ENCODE results near the gene RRP1B.

The RRP1B gene

DNA sequence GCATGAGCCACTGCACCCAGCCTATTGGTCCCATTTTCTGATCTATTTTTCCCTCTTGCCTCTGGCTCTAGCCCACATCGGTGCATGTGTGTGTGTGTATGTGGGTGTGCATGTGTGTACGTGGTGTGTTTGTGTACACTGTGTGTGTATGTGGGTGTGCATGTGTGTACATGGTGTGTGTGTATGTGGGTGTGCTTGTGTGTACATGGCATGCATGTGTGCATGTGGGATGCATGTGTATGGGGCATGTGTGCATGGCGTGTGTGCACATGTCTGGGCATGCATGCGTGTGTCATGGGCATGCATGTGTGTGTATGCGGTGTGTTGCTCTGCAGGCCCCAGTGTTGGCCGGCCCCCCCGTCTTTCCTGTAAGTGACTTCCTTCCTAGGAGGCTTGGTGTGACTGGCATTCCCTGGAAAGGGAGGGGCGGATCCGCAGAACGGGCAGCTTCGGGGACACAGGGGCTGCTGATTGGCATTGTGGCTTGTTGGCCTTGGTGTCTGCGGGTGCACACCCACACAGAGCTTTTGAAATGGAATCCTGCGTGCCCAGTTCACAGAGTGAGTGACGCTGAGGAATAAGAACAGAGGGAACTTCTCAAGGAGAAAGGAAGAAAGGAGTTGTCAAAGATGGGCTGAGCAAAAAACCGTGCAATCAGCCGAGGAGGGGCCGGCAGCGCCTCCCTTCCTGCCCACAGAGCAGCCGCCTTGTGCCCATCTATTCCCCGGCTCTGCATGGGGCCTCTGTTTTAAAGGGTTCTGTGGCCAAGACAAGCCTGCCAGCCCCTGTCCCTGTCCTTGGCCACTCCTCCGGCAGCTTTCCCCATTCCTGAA, 67.5 kb downstream of the RRP1B start:
- DNase-seq (ENCODE audit: low read depth), result no peak

DNA sequence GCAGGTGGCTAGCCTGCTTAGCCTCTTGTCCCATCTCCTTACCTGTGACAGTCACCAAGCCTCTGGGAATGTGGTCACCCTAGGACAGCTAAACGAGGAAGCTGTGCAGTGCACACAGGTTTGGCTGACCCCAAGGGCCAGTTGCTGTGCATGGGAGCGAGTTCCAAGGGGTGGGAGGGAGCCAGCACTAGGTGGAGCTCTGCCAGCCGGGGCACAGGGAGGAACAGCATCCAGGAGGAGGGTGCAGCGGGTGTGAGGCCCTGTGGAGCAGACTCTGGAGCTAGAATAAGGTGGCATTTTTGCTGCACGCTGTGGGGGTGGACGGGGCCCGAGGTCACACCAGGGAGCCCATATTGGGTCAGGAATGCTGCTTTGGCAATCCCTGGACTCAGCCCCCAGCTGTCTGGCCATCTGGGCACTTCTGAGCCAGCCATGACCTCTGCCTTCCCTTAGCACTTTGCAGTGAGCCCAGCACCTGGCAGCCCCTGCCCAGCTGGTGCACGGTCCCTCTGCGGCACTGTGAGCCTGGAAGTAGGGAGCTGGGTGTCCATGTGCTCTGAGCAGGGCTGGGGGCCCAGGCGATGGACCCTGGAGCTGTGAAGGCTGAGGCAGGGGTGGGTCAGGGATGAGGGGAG, 68.3 kb downstream of the RRP1B start:
- DNase-seq (ENCODE audit: low read depth), result no peak

GRCh38 chr21:43728154-43728466, 68.8 kb downstream of the RRP1B start:
- DNase-seq (ENCODE audit: low read depth), result no peak

GRCh38 chr21:43728467-43729390, 69.4 kb downstream of the RRP1B start:
- peak; percentile 84 for DNase-seq (ENCODE audit: low read depth)

- DNase-seq (ENCODE audit: low read depth), result no peak
These were observed 72.1 kb downstream of the RRP1B start for GRCh38 chr21:43731476-43731875.

DNA sequence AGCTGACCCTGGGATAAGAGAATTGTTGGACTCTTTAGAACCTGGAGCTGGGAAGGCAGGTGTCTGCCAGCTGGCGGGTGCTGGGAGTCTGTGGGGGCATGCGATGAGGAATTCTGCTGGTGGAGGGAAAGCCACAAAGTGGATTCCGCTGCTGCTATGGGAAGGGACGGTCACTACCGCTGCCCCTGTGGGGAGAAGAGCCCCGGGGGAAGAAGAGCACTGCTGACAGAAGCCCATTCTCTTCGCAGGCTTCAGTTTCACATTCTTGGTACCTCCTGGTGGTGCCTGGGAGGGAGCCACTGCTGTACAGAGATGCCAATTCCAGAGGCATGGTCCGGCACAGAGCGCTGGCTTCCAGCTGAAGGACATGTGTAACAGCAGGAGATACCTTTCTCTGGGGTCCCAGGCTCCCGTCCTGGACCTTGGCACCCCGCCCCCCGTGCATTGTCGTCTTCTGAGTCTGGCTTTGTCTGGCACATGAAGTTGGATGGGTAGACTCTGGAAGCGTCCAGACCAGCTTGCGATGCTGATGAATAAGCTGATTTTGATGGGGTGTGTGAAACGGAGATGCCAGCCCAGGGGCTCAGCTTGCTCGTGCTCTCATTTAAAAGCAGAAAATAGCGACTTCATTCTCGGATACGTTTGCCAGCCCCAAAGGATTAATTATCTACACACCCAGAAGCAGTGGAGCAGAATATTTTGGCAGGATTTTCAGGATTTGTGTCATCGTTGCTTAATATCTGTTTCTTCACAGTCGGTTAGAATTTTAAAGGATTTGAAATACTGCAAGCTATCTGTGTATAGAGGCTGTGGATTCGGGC, 72.7 kb downstream of the RRP1B start:
- no peak for DNase-seq (ENCODE audit: low read depth)

- DNase-seq (ENCODE audit: low read depth), result peak; percentile 37
These were observed 73.7 kb downstream of the RRP1B start for GRCh38 chr21:43733060-43733459.

- DNase-seq (ENCODE audit: low read depth), result peak; percentile 46
These were observed 74.2 kb downstream of the RRP1B start for GRCh38 chr21:43733529-43734071.

- DNase-seq (ENCODE audit: low read depth), result peak; percentile 30
These were observed 75.0 kb downstream of the RRP1B start for GRCh38 chr21:43734131-43734927.

DNA sequence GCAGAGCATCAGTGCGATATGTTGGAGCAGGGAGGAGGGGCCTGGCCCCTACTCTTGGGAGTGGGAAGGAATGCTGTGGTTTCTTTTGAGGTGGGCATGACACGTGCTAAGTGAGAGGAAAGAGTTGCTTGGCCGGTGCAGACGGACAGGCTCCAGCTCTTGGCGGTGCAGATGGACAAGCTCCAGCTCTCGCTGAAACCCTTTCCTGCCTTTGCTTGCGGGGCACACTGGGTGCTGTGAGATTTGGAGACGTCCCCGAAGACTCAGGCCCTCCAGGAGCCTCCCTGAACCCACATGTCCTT, 75.5 kb downstream of the RRP1B start:
- no peak for DNase-seq (ENCODE audit: low read depth)

DNA sequence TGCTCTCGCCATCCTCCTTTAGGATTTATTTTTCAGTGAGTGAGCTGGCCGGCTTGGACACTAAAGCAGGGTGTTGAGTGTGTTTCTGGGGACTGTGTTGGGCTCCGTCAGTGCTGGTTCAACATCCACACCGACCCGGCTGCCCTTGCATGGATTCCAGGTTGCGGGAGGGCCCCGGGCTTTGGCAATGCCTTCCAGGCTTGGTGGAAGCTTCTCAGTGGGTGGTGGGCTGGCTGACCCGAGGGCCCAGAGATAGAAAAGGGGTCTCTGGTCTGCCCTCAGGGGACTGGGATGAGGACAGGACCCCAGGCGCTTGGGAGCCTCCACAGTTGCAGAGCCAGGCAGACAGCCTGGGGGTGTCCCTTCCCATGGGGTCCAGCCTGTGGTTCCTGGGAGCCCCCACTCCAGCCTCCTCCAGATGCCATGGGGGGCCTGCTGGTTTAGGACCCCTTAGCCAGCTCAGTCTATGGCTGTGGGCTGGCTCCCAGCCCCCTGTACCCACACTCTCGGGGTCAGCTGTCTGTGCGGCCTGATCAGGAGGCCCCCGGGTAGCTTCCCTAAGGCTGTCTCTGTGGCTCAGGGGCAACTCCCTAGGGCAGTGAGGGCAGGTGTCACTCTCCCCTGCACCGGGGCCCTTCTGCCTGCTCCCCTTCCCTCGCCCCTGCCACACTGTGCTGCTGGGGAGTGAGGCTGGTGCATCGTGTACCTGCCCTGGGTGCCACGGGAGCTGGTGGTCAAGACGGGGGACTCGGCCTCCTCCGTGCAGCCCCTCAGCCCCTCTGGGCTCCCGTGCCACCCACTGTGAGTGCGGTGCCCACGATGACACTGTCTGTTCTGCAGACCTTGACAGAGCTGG, 76.1 kb downstream of the RRP1B start:
- DNase-seq (ENCODE audit: low read depth), result no peak

GRCh38 chr21:43736224-43736883, 77.0 kb downstream of the RRP1B start:
- no peak for DNase-seq (ENCODE audit: low read depth)

DNA sequence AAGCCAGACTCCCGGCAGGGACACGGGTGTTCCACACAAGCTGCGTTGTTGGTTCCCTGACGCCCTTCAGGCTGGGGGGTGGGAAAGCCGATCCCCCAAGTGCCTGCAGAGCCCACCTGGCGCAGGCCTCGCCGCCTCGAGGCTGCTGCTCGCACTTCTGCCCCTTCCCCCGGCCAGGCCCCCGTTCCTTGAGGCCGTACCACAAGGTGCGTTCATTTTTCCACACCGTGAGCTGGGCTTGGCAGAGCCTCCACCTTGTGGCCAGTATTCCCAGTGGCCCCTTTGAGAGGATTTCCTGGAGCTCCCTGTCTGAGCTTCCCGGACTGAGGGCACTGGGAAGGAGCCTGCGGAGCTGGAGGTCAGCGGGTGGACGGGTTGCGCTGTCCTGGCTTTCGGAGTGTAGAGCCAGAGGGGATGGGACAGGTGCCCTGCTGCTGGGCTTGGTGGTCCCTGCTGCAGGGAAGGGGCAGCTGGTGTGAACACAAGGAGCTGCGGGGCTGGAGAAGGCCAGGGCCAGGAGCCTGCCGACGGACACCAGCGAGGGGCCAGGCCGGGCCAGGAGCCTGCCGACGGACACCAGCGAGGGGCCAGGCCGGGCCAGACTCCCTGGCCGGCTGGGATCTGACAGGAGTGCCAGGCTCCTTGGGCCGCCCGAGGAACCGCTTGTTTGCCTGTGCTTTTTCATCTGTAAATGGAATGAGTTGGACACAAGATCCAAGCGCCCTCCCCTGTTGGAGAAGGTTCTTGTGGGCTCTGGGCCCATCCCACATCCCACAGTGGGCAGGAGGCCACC, 78.0 kb downstream of the RRP1B start:
- DNase-seq (ENCODE audit: low read depth), result no peak

- DNase-seq (ENCODE audit: low read depth), result no peak
These were observed 80.5 kb downstream of the RRP1B start for GRCh38 chr21:43739621-43740435.

DNA sequence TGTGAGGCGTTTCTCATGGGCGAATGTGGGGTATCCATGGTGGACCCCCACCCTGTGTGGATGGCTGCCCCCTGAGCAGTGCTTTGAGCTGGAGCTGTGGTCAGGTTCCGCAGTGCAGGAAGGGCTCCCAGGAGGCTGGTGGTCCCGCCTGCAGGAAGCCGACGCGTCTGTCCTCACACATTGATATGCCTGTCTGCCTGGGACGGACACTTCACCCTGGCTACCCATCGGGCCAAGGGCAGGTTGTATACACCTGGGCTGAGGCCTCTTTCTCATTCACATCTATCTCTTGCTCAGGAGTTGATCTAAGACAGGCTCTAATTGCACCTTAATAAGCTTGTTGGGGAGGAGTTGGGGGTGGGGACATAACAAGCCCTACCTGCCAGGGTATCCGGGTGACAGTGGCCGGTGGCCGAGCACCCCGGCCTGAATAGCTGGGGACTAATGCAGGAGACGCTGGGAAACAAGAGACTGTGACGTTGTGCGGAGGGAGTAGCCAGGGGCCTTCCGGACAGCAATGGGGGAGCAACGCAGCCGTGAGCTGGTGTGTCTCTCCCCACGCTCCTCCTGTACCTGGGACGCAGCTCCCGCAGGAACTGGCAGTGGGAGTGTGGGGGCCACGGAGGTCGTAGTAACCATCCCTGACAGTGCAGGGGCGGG, 81.3 kb downstream of the RRP1B start:
- no peak for DNase-seq (ENCODE audit: low read depth)

GRCh38 chr21:43741423-43742096, 82.2 kb downstream of the RRP1B start:
- no peak for DNase-seq (ENCODE audit: low read depth)

All from T follicular helper cell (primary cell).